HUES48 (cell line): Measurements from ENCODE around the gene PLSCR2.
"Not testable (repeated sequence)": the region's sequence is repeated elsewhere in the genome, so short reads cannot be mapped to it uniquely, and the experiment has no call there.

Source experiments
- H3K27ac ChIP-seq: one replicate; pipeline ENCODE4 v1.7.0; 2013; ENCODE audit warnings: low read depth, low read length, inconsistent platforms
- H3K27me3 ChIP-seq: 2 replicates; pipeline ENCODE4 v1.6.1; 2013; ENCODE audit warnings: mild to moderate bottlenecking, low read length; ENCODE audit not compliant: control insufficient read depth, insufficient read depth
- H3K36me3 ChIP-seq: 2 replicates; pipeline ENCODE4 v1.6.1; 2013; ENCODE audit warnings: low read length; ENCODE audit not compliant: control insufficient read depth, insufficient read depth
- H3K4me1 ChIP-seq: 2 replicates; pipeline ENCODE4 v1.6.1; 2013; ENCODE audit warnings: mild to moderate bottlenecking, low read length; ENCODE audit not compliant: control insufficient read depth, insufficient read depth
- H3K4me3 ChIP-seq: 2 replicates; pipeline ENCODE4 v1.5.1; 2013; ENCODE audit warnings: mild to moderate bottlenecking, low read depth, low read length
- H3K9ac ChIP-seq: 2 replicates; pipeline ENCODE4 v1.6.1; 2013; ENCODE audit warnings: mild to moderate bottlenecking, low read depth, low read length, moderate library complexity
- H3K9me3 ChIP-seq: 2 replicates; pipeline ENCODE4 v1.6.1; 2013; ENCODE audit warnings: low read length; ENCODE audit not compliant: control insufficient read depth, insufficient read depth

Gene PLSCR2

DNA sequence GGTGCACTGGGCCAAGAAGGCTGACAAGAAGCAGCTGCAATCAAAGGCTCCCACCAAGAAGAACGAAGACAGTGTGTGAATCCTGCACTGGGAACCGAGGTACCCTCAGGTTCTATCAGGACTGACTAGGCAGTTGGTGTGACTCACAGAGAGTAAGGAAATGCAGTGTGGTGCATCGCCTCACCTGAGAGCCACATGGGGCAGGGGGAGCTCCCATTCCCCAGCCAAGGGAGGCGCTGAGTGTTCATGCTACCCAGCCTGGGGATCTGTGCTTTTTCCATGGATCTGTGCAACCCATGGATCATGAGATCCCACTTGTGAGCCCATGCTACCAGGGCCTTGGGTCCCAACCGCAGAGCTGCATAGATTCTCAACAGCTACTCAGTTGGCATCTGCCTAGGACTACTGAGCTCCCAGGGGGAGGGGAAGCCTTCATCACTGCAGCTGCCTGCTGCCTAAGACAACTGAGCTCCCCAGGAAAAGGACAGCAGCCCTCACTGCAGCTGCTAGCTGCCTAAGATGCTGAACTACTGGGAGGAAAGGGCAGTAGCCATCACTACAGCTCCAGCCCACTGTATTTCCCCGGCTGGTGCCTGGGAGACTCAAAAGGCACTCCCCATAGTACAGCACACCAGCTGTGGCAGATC, 6.9 kb upstream of the PLSCR2 start:
- no peak overlapping the region for H3K9ac ChIP-seq
- H3K9me3 ChIP-seq, result no peaks in the 10 kb centered on the region
- H3K36me3 ChIP-seq, result no peaks in the 10 kb centered on the region
- no peak overlapping the region for H3K27ac ChIP-seq
- no peaks in the 10 kb centered on the region for H3K27me3 ChIP-seq
- no peak overlapping the region for H3K4me3 ChIP-seq
- H3K4me1 ChIP-seq, result no peaks in the 10 kb centered on the region

DNA sequence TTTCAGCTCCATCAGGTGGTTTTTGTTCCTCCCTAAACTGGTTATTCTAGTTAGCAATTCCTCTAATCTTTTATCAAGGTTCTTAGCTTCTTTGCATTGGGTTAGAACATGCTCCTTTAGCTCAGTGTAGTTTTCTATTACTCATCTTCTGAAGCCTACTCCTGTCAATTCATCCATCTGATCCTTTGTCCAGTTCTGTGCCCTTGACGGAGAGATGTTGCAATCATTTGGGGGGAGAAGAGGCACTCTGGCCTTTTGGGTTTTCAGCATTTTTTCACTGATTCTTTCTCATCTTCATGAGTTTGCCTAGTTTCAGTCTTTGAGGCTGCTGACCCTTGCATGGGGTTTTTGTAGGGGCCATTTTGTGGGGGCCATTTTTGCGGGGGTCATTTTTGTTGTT, 5.6 kb upstream of the PLSCR2 start:
- H3K27me3 ChIP-seq, H3K27ac ChIP-seq, H3K9me3 ChIP-seq, H3K4me1 ChIP-seq, H3K4me3 ChIP-seq, H3K36me3 ChIP-seq, H3K9ac ChIP-seq: not testable (repeated sequence)

DNA sequence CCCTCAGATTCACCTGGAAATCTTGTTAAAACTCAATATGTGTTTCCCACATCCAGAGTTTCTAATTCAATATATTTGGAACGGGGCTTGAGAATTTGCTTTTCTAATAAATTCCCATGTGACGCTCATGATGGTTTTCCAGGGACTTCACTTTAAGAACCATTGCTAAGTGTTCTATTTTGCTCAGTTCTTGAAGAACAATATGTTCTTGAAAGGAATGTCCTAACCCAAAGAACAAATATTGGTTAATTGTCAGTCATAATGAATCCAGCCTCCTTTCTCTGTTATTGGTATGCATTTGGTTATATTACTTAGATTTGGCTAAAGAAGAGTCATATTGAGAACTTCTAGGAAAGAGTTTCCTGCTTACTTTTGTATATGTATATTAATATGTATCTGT, 4.4 kb upstream of the PLSCR2 start:
- Histone ChIP-seq H3K9me3 (no peaks in the 10 kb centered on the region), H3K9ac (no peak overlapping the region), H3K27me3 (no peaks in the 10 kb centered on the region), H3K4me1 (no peaks in the 10 kb centered on the region), H3K27ac (no peak overlapping the region), H3K36me3 (no peaks in the 10 kb centered on the region), H3K4me3 (no peak overlapping the region)

DNA sequence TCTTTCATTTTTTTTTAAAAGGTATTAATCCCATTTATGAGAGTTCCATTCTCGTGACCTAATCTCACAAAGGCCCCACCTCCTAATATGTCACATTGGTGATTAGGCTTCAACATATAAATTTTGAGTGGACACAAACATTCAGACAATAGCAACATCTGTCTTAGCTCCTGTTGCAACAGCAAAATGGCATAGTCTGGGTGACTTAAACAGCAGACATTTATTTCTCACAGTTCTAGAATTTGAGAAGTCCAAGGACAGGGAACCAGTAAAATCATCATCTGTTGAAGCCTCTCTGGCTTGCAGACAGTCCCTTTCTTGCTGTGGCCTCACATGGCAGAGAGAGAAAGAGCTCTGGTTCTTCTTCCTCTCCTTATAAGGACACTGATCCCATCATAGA, 3.2 kb upstream of the PLSCR2 start:
- Histone ChIP-seq H3K27me3 (no peaks in the 10 kb centered on the region), H3K4me3 (no peak overlapping the region), H3K36me3 (no peaks in the 10 kb centered on the region), H3K4me1 (no peaks in the 10 kb centered on the region), H3K9ac (no peak overlapping the region), H3K27ac (no peak overlapping the region), H3K9me3 (no peaks in the 10 kb centered on the region)

DNA sequence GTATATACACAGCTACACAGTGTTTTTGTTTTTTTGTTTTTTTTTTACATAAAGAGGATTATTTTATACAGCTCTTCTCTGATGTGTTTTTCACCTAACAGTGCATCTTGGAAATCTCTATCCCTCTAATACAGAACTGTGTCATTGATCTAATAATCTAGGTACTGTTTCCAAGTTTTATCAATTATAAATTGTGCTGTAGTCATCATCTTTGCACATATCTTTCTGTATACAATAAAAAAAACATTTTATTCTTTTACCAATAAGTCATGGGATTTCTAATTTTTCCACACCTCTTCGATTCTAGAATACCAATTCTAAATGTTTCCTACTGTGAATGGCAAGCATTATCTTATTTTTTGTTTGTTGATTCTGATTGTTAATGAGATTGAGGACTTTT, 1.7 kb upstream of the PLSCR2 start:
- no peaks in the 10 kb centered on the region for H3K36me3 ChIP-seq
- no peaks in the 10 kb centered on the region for H3K4me1 ChIP-seq
- H3K27me3 ChIP-seq, result no peaks in the 10 kb centered on the region
- no peak overlapping the region for H3K27ac ChIP-seq
- H3K9me3 ChIP-seq, result no peaks in the 10 kb centered on the region
- H3K4me3 ChIP-seq, result no peak overlapping the region
- no peak overlapping the region for H3K9ac ChIP-seq

DNA sequence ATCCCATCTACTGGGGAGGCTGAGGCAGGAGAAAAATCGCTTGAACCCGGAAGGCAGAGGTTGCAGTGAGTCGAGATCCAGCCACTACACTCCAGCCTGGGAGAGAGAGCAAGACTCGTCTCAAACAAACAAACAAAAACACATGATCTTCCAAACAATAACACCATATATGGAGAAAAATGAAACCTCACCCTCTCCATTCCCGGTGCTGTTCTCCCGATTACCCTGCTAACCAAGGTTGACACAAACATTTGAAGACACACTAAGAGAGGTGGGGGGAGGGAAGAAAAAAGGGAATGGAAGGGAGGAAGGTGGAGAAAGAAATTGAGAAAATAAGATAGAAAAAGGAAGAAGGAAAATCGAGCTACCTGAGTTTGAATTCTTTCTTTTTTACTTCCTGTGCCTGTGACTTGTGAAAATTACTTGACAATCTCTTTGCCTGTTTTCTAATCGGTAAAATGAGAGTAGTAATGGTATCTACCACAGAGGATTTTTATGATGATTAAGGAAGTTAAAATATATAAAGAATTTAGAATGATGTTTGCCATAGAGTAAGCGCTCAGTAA, 1.1 kb upstream of the PLSCR2 start:
- no peak overlapping the region for H3K27ac ChIP-seq
- H3K36me3 ChIP-seq, result no peaks in the 10 kb centered on the region
- H3K9ac ChIP-seq, result no peak overlapping the region
- no peaks in the 10 kb centered on the region for H3K4me1 ChIP-seq
- H3K9me3 ChIP-seq, result no peaks in the 10 kb centered on the region
- no peaks in the 10 kb centered on the region for H3K27me3 ChIP-seq
- H3K4me3 ChIP-seq, result 0 out of 2 replicates have a peak overlapping the region, but pooled peaks have one; percentile 54

DNA sequence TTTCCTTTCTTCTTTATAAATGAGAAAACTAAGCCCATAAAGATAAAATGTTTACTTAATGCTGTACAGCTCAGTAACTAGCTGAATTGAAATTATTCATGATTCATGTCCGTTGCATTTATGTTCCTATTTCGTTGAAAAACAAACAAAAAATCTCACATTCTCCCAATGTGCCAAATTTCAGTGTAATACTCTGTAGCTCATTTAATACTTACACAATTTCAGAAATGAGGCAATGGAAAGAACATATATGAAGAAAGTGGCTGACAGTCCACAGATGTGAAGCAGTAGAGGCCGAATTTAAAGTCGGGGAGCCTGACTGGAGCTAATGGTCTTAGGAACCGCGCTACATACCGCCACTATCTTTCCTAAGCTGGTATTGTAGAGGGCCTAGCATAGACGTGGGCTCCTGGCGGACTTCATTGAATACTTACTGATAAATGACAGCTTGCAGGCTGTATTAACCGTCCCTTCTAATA, 651 bp downstream of the PLSCR2 start:
- H3K27me3 ChIP-seq, result no peaks in the 10 kb centered on the region
- H3K4me3 ChIP-seq, result peak overlapping the region; percentile 54; the same call in 1 of the 2 replicates
- H3K4me1 ChIP-seq, result no peaks in the 10 kb centered on the region
- no peak overlapping the region for H3K9ac ChIP-seq
- no peaks in the 10 kb centered on the region for H3K36me3 ChIP-seq
- H3K27ac ChIP-seq, result no peak overlapping the region
- no peaks in the 10 kb centered on the region for H3K9me3 ChIP-seq

DNA sequence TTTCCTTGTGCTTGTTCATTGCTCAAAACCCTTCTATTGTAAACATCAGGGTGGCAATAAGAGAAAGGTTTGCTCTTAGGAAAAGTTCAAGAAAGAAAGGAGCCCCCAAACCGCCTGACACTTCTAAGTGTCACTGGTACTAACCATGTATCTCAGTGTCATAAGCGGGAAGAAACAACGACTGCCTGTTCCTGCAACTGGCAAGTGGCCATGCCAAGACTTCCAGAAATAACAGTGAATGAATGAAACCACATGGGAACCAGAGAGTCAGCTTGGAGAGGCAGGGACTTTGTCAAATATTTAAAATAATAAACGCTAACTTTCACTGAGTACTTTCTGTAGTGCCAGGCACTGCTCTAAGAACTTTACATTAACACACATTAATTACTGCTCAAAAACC, 1.1 kb downstream of the PLSCR2 start:
- Histone ChIP-seq H3K27me3 (no peaks in the 10 kb centered on the region), H3K4me1 (no peaks in the 10 kb centered on the region), H3K27ac (no peak overlapping the region), H3K9me3 (no peaks in the 10 kb centered on the region), H3K4me3 (no peak overlapping the region), H3K36me3 (no peaks in the 10 kb centered on the region), H3K9ac (no peak overlapping the region)

DNA sequence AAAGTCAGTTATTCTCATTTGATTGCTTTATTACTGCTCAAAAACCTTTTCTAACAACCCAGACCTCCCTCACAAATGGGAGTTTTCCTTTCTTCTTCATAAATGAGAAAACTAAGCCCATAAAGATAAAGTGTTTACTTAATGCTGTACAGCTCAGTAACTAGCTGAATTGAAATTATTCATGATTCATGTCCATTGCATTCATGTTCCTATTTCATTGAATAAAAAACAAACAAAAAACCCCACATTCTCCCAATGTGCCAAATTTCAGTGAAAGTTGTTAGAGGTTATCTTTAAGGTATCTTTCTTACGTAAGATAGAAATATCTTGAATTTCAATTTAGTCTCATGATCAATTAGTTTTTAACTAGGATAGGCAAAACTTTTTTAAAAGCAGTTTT, 2.8 kb downstream of the PLSCR2 start:
- Histone ChIP-seq H3K27ac (no peak overlapping the region), H3K9ac (no peak overlapping the region), H3K36me3 (no peaks in the 10 kb centered on the region), H3K4me1 (no peaks in the 10 kb centered on the region), H3K27me3 (no peaks in the 10 kb centered on the region), H3K4me3 (no peak overlapping the region), H3K9me3 (no peaks in the 10 kb centered on the region)

DNA sequence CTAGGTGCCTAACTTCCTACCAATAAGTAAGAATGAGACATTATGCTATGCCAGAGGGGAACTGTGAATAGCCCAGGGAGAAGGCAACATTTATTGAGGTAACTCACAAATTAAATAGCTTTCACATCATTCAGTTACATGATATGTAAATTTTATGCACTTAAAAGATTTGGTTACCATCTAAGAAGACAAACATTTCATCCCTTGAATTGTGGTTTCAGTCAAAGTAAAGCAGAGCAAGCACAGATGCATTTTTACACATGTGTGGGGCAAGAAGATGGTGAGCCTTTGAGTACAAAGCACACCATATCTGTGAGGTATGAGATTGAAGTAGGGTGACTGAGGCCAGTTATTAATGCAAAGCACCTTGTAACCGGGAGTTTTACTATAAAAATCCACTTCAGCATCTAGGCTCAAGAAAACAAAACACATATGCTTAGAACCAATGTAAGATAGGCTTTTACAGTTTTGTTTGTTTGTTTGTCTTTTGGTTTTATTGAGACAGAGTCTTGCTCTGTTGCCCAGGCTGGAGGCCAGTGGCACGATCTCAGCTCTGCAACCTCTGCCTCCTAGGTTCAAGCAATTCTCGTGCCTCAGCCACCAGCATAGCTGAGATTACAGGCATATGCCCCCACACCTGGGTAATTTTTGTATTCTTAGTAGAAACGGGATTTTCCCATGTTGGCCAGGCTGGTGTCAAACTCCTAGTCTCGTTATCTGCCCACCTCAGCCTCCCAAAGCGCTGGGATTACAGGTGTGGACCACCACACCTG, 3.5 kb downstream of the PLSCR2 start:
- Histone ChIP-seq H3K36me3 (no peaks in the 10 kb centered on the region), H3K27me3 (no peaks in the 10 kb centered on the region), H3K9me3 (no peaks in the 10 kb centered on the region), H3K9ac (no peak overlapping the region), H3K4me3 (no peak overlapping the region), H3K4me1 (no peaks in the 10 kb centered on the region), H3K27ac (no peak overlapping the region)

DNA sequence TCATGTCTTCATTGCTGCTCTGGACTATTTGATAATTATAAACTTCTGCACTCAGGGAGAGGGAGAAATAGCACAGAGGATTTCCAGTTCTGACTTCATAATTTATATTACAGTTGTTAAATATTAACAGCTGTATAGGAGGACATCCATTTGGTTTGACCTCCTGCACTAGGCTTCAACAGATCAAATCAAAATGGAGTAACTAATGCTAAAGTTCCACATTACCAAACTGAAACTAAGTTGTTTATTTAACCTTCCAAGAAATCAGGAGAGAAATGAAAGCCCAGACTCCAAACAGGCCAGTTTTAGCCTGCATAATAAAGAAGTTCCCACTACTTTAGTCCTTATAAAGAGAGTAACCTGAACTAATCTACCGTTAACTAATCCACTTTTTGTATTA, 4.6 kb downstream of the PLSCR2 start:
- no peak overlapping the region for H3K9ac ChIP-seq
- no peaks in the 10 kb centered on the region for H3K36me3 ChIP-seq
- no peaks in the 10 kb centered on the region for H3K9me3 ChIP-seq
- H3K4me3 ChIP-seq, result no peak overlapping the region
- no peaks in the 10 kb centered on the region for H3K4me1 ChIP-seq
- no peaks in the 10 kb centered on the region for H3K27me3 ChIP-seq
- no peak overlapping the region for H3K27ac ChIP-seq
